Stimulated activated CD8-positive, alpha-beta memory T cell treated with anti-CD3 and anti-CD28 coated beads, Interleukin-15, amount 100 ng/mL, for 48 hours (primary cell): Measurements from ENCODE around the gene HINT1.

Experiments used
- DNase-seq, 2 donors: peaks; one replicate each; pipeline ENCODE4 v3.0.0-alpha.2; 2020; ENCODE audit warnings: low read depth in 2 of 2

The HINT1 gene

GRCh38 chr5:131109540-131110255 lies 55.4 kb downstream of the HINT1 start:
- no peak for DNase-seq
